Measurements from ENCODE around the gene SORCS1. TPM values are rescaled to one million over a fixed set of nuclear protein-coding genes. Genes with fewer than 3 reads are reported as not detected.

Gene SORCS1
- total RNA-seq, 4 donors from 2014 or later: 0.40 to 5.1 (median 2.5) TPM

DNA sequence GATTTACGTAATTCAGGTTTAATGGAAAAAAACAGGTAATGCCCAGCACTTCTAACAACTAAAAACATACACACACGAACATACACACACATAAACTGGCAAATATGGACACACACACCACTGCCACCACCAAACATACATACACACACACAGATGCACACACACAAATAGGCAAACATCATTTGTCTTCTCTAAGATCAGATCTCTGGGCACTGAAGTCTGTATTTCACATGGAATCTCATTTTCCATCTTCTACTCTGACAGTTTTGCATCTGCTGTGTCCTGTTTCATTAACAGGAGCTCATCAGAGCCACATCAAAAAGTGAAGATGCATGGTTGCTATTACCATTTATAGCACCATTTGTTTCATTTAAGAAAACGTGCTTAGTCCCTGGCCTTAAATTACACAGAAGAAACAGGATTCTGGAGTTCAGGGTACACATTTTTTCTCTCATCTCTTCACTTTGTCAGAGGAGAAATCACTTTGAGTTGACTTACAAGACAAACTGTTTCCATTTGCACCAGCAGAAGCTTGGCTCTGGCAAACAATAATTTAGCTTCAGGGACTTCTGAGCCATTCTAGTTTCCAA is 165.3 kb downstream of the SORCS1 start:
- Histone ChIP-seq H3K27ac (no peak overlapping the region), H3K4me3 (no peak overlapping the region), H3K4me1 (peaks cover 0 to 7% (median 0%) of the 10 kb centered on the region in 4 donors), H3K36me3 (no peaks in the 10 kb centered on the region), H3K27me3 (no peaks in the 10 kb centered on the region), H3K9me3 (no peaks in the 10 kb centered on the region)
- no peak for DNase-seq
- intact Hi-C loops (cut with DNase I; ENCODE audit: low total_unique reads) (no loop called here), in situ Hi-C loops (cut with MboI; ENCODE audit: low pct_ligation_motif_present in 1 of 4, low pct_unique_long_range_greater_than_20kb in 1 of 4, low sequenced_read_pairs in 3 of 4) (no loop called here)
- TF ChIP-seq, protein P1, sequence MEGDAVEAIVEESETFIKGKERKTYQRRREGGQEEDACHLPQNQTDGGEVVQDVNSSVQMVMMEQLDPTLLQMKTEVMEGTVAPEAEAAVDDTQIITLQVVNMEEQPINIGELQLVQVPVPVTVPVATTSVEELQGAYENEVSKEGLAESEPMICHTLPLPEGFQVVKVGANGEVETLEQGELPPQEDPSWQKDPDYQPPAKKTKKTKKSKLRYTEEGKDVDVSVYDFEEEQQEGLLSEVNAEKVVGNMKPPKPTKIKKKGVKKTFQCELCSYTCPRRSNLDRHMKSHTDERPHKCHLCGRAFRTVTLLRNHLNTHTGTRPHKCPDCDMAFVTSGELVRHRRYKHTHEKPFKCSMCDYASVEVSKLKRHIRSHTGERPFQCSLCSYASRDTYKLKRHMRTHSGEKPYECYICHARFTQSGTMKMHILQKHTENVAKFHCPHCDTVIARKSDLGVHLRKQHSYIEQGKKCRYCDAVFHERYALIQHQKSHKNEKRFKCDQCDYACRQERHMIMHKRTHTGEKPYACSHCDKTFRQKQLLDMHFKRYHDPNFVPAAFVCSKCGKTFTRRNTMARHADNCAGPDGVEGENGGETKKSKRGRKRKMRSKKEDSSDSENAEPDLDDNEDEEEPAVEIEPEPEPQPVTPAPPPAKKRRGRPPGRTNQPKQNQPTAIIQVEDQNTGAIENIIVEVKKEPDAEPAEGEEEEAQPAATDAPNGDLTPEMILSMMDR (IDR thresholded peaks at IDR 0.05): no peak
- no peak for TF ChIP-seq POLR2A (IDR thresholded peaks at IDR 0.05)
- TF ChIP-seq EP300 (IDR thresholded peaks at IDR 0.05; ENCODE audit: low read depth): no peak
- TF ChIP-seq POLR2AphosphoS5 (IDR thresholded peaks at IDR 0.05): no peak
- WGBS, 2 donors (ENCODE audit: low coverage in 1 of 2): 44 to 51% methylated on average over 3 of the region's 3 CpGs

DNA sequence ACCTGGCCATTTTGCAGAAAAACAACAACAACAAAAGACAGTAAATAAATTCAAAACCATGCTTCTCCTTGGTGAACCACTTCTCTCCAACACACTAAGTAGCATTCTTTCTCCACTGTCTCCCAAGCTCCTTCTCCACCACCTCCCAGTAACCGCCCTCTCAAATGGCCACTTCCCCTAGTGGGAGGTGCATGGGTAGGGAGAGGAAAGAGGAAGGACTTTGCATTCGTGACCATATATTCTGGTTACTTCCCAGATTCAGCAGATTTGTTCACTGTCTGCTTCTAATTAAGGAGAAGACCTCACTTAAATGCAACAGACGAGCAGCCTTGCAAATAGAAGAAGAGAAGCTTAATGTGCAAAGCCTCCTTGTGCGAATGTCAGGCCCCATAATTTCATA is 166.8 kb downstream of the SORCS1 start:
- in situ Hi-C loops (cut with MboI; ENCODE audit: low pct_ligation_motif_present in 1 of 4, low pct_unique_long_range_greater_than_20kb in 1 of 4, low sequenced_read_pairs in 3 of 4): no loop called here

DNA sequence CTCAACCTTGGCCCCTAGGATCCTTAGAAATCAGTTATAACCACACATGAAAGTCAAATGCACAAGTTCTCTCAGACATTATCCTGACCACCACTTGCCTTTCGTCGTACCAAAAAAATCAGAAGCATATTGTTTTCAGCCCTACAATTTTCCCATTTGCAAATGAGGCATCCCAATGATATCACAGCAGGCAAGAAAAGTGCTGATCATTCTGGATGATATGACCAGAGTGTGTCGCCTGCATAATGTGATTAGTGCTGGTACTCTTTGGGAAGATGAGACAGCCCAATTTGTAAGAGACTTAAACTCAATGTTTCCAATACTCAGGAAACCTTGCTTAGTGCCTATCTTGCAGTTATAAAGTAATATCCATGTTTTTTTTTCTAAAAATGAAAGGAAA is 168.0 kb downstream of the SORCS1 start:
- intact Hi-C loops (cut with DNase I; ENCODE audit: low total_unique reads) (no loop called here), in situ Hi-C loops (cut with MboI; ENCODE audit: low pct_ligation_motif_present in 1 of 4, low pct_unique_long_range_greater_than_20kb in 1 of 4, low sequenced_read_pairs in 3 of 4) (no loop called here)
- no peak for DNase-seq
- H3K27ac ChIP-seq: no peak overlapping the region
- no peaks in the 10 kb centered on the region for H3K9me3 ChIP-seq
- no peaks in the 10 kb centered on the region for H3K36me3 ChIP-seq
- H3K27me3 ChIP-seq: no peaks in the 10 kb centered on the region
- no peak overlapping the region for H3K4me3 ChIP-seq
- peaks cover 0 to 7% (median 0%) of the 10 kb centered on the region in 4 donors for H3K4me1 ChIP-seq
- WGBS, 2 donors (ENCODE audit: low coverage in 1 of 2): 85 to 86% methylated on average over 2 to 3 of the region's 3 CpGs
- TF ChIP-seq POLR2AphosphoS5 (IDR thresholded peaks at IDR 0.05) (no peak), EP300 (IDR thresholded peaks at IDR 0.05; ENCODE audit: low read depth) (no peak), POLR2A (IDR thresholded peaks at IDR 0.05) (no peak)
- TF ChIP-seq, protein P1 (IDR thresholded peaks at IDR 0.05): no peak

More for the DNA sequence above, 166.8 kb downstream of the SORCS1 start:
- WGBS, 2 donors (ENCODE audit: low coverage in 1 of 2): 69 to 70% methylated on average over 2 to 4 of the region's 4 CpGs
- DNase-seq: peak; percentile 11
- no peak overlapping the region for H3K4me3 ChIP-seq
- no peak overlapping the region for H3K27ac ChIP-seq
- H3K9me3 ChIP-seq: no peaks in the 10 kb centered on the region
- H3K36me3 ChIP-seq: no peaks in the 10 kb centered on the region
- intact Hi-C loops (cut with DNase I; ENCODE audit: low total_unique reads): no loop called here
- no peaks in the 10 kb centered on the region for H3K27me3 ChIP-seq
- H3K4me1 ChIP-seq: peaks cover 0 to 7% (median 0%) of the 10 kb centered on the region in 4 donors
- no peak for TF ChIP-seq POLR2AphosphoS5 (IDR thresholded peaks at IDR 0.05)

DNA sequence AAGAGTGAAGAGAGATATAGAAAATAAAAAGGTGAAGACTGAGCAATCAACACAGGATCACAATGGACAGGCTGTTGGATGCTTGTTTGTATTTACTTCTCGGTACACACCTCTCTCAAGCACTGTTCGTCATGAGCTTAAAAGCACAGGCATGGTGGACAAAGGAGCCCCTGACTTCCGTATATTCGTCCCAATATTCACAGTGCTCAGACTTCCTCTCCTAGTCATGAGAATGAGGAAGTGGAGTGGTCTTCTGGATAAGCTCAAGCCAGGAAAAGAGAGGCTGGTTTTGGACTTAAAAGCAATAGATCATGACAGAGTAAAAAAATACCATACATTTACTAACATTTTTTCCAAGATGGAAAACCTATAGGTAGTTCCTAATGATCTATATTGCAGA is 172.5 kb downstream of the SORCS1 start:
- intact Hi-C loops (cut with DNase I; ENCODE audit: low total_unique reads): no loop called here
- no peaks in the 10 kb centered on the region for H3K9me3 ChIP-seq
- no peaks in the 10 kb centered on the region for H3K27me3 ChIP-seq
- no peaks in the 10 kb centered on the region for H3K36me3 ChIP-seq
- H3K4me3 ChIP-seq: no peak overlapping the region
- no peak overlapping the region for H3K27ac ChIP-seq
- TF ChIP-seq POLR2AphosphoS5 (IDR thresholded peaks at IDR 0.05): no peak
- no peak for TF ChIP-seq EP300 (IDR thresholded peaks at IDR 0.05; ENCODE audit: low read depth)
- TF ChIP-seq, protein P1 (IDR thresholded peaks at IDR 0.05): no peak
- no peak for TF ChIP-seq POLR2A (IDR thresholded peaks at IDR 0.05)
- no peaks in the 10 kb centered on the region for H3K4me1 ChIP-seq
- WGBS, 2 donors (ENCODE audit: low coverage in 1 of 2): 66 to 81% methylated on average over 4 of the region's 4 CpGs
- in situ Hi-C loops (cut with MboI; ENCODE audit: low pct_ligation_motif_present in 1 of 4, low pct_unique_long_range_greater_than_20kb in 1 of 4, low sequenced_read_pairs in 3 of 4): no loop called here
- no peak for DNase-seq

DNA sequence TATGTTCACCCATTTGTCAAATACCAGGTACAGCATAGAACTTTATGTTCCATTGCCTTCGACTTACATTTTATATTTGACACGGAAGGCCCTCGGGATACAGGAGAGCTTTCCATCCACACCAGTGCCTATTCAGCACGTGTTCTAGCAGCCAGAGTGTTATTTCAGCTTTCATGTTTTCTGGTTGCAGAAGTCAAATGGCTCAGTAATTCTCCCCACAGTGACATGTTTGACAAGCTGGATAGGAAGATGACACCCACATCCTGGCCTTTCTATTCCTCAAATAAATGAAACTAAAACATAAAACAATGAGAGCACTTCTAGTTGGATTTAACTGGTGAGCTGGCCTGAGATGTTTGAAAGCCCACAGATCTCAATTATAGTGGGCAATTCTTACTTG is 173.4 kb downstream of the SORCS1 start:
- no peaks in the 10 kb centered on the region for H3K36me3 ChIP-seq
- in situ Hi-C loops (cut with MboI; ENCODE audit: low pct_ligation_motif_present in 1 of 4, low pct_unique_long_range_greater_than_20kb in 1 of 4, low sequenced_read_pairs in 3 of 4): no loop called here
- no peak for TF ChIP-seq POLR2AphosphoS5 (IDR thresholded peaks at IDR 0.05)
- no peak for TF ChIP-seq EP300 (IDR thresholded peaks at IDR 0.05; ENCODE audit: low read depth)
- TF ChIP-seq, protein P1 (IDR thresholded peaks at IDR 0.05): no peak
- intact Hi-C loops (cut with DNase I; ENCODE audit: low total_unique reads): no loop called here
- DNase-seq: no peak
- H3K27ac ChIP-seq: no peak overlapping the region
- H3K27me3 ChIP-seq: no peaks in the 10 kb centered on the region
- WGBS, 2 donors (ENCODE audit: low coverage in 1 of 2): 82% methylated on average over 4 of the region's 4 CpGs; no CpG with 5 or more reads in 1 of the 2 donors
- H3K9me3 ChIP-seq: no peaks in the 10 kb centered on the region
- H3K4me1 ChIP-seq: no peaks in the 10 kb centered on the region
- H3K4me3 ChIP-seq: no peak overlapping the region
